Parathyroid adenoma (tissue), 2 donors: Measurements from ENCODE around the gene DMPK.

Experiments used
- H2AFZ ChIP-seq: fragments of 300-600 bp; sonication (generic); one replicate; pipeline ENCODE4 v1.7.0; 2017; ENCODE audit warnings: antibody characterized with exemption, mild to moderate bottlenecking
- H3K27ac ChIP-seq: fragments of 300-600 bp; sonication (generic); one replicate; pipeline ENCODE4 v1.7.0; 2017
- H3K27me3 ChIP-seq: fragments of 300-600 bp; sonication (generic); one replicate; pipeline ENCODE4 v1.7.0; 2017; ENCODE audit warnings: low read length; ENCODE audit not compliant: control insufficient read depth, insufficient read depth
- H3K36me3 ChIP-seq: fragments of 300-600 bp; sonication (generic); one replicate; pipeline ENCODE4 v1.7.0; 2017; ENCODE audit warnings: low read length; ENCODE audit not compliant: control insufficient read depth, insufficient read depth
- H3K4me1 ChIP-seq: fragments of 300-600 bp; sonication (generic); one replicate; pipeline ENCODE4 v1.7.0; 2017; ENCODE audit warnings: control low read depth
- H3K4me2 ChIP-seq: fragments of 300-600 bp; sonication (generic); one replicate; pipeline ENCODE4 v1.7.0; 2017; ENCODE audit warnings: low read length
- H3K4me3 ChIP-seq: fragments of 300-600 bp; sonication (generic); one replicate; pipeline ENCODE4 v1.7.0; 2017; ENCODE audit warnings: low read depth, low read length
- H3K79me2 ChIP-seq: fragments of 300-600 bp; sonication (generic); one replicate; pipeline ENCODE4 v1.7.0; 2017; ENCODE audit warnings: control low read depth
- H3K9ac ChIP-seq: fragments of 300-600 bp; sonication (generic); one replicate; pipeline ENCODE4 v1.7.0; 2017; ENCODE audit warnings: mild to moderate bottlenecking
- H3K9me3 ChIP-seq: fragments of 300-600 bp; sonication (generic); one replicate; pipeline ENCODE4 v1.7.0; 2017; ENCODE audit warnings: low read length; ENCODE audit not compliant: control insufficient read depth
- CTCF ChIP-seq: fragments of 300-600 bp; sonication (generic); IDR thresholded peaks from one replicate; pipeline ENCODE4 v1.7.0; 2017; ENCODE audit warnings: antibody characterized with exemption, mild to moderate bottlenecking
- donor health status: primary hyperparathyroidism.

The DMPK gene

GRCh38 chr19:45763691-45764294 is 18.5 kb downstream of the DMPK start:
- Histone ChIP-seq H3K27ac (no peak overlapping the region), H3K4me1 (peaks cover 23% of the 10 kb centered on the region), H3K4me2 (no peak overlapping the region), H3K36me3 (no peaks in the 10 kb centered on the region), H3K27me3 (no peaks in the 10 kb centered on the region), H3K9me3 (no peaks in the 10 kb centered on the region), H3K79me2 (peaks cover 16% of the 10 kb centered on the region), H2AFZ (no peak overlapping the region), H3K9ac (no peak overlapping the region), H3K4me3 (no peak overlapping the region)
- no peak for TF ChIP-seq CTCF

GRCh38 chr19:45762870-45763631 is 19.2 kb downstream of the DMPK start:
- no peak for TF ChIP-seq CTCF
- H3K4me1 ChIP-seq, result peaks cover 23% of the 10 kb centered on the region
- H3K27ac ChIP-seq, result no peak overlapping the region
- H3K9ac ChIP-seq, result no peak overlapping the region
- H3K36me3 ChIP-seq, result no peaks in the 10 kb centered on the region
- no peaks in the 10 kb centered on the region for H3K9me3 ChIP-seq
- H3K4me2 ChIP-seq, result no peak overlapping the region
- no peak overlapping the region for H3K4me3 ChIP-seq
- H3K79me2 ChIP-seq, result peaks cover 16% of the 10 kb centered on the region
- H2AFZ ChIP-seq, result no peak overlapping the region
- no peaks in the 10 kb centered on the region for H3K27me3 ChIP-seq

DNA sequence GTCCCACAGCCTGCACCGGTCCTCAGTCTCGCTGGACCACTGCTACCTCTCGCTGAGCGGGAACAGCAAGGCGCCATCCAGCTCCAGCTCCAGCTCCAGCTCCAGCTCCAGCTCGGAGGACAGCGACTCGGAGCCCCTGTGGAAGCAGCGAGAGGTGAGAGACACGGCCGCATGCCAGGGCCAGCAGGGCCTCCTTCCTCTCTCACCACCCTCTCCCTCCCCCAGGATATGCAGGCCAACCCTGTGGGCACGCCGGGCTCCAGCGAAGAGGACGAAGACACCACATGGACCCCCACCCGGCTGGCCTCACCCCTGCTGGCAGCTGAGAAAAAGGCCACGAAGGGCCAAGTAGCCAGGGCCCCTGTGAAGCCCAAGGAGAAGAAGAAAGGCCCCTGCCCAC is 20.6 kb downstream of the DMPK start:
- Histone ChIP-seq H3K4me3 (no peak overlapping the region), H3K4me1 (peaks cover 22% of the 10 kb centered on the region), H3K27ac (no peak overlapping the region), H2AFZ (no peak overlapping the region), H3K27me3 (no peaks in the 10 kb centered on the region), H3K79me2 (peaks cover 16% of the 10 kb centered on the region), H3K36me3 (no peaks in the 10 kb centered on the region), H3K9ac (no peak overlapping the region), H3K9me3 (no peaks in the 10 kb centered on the region), H3K4me2 (no peak overlapping the region)
- TF ChIP-seq CTCF, result no peak

GRCh38 chr19:45758921-45759320 is 23.4 kb downstream of the DMPK start:
- no peaks in the 10 kb centered on the region for H3K27me3 ChIP-seq
- no peak overlapping the region for H2AFZ ChIP-seq
- H3K27ac ChIP-seq, result no peak overlapping the region
- H3K9ac ChIP-seq, result no peak overlapping the region
- no peak for TF ChIP-seq CTCF
- H3K9me3 ChIP-seq, result no peaks in the 10 kb centered on the region
- no peak overlapping the region for H3K4me2 ChIP-seq
- H3K79me2 ChIP-seq, result no peaks in the 10 kb centered on the region
- H3K4me3 ChIP-seq, result no peak overlapping the region
- H3K36me3 ChIP-seq, result no peaks in the 10 kb centered on the region
- H3K4me1 ChIP-seq, result peaks cover 2% of the 10 kb centered on the region

- Histone ChIP-seq H3K4me2 (no peak overlapping the region), H3K36me3 (no peaks in the 10 kb centered on the region), H3K27me3 (no peaks in the 10 kb centered on the region), H3K27ac (no peak overlapping the region), H3K9ac (no peak overlapping the region), H3K9me3 (no peaks in the 10 kb centered on the region), H2AFZ (no peak overlapping the region), H3K4me1 (no peaks in the 10 kb centered on the region), H3K4me3 (no peak overlapping the region), H3K79me2 (no peaks in the 10 kb centered on the region)
- TF ChIP-seq CTCF, result no peak
These were observed 24.6 kb downstream of the DMPK start for GRCh38 chr19:45757695-45758094.
